HL-60 (cell line): ENCODE data around the gene CASP1.
"Not testable (repeated sequence)": the region's sequence is repeated elsewhere in the genome, so short reads cannot be mapped to it uniquely, and the experiment has no call there.

Source experiments
- DNase-seq, 2 experiments: peaks; one replicate each; pipeline ENCODE4 v3.0.0-alpha.2; 2010 to 2020; ENCODE audit warnings: low read depth in 1 of 2, low spot score in 1 of 2
- H3K27ac ChIP-seq: fragments of 250-450 bp; sonication (Bioruptor Pico); replicated peaks from 2 replicates; pipeline ENCODE4 v1.5.1; 2020; ENCODE audit warnings: mild to moderate bottlenecking, moderate library complexity
- H3K27me3 ChIP-seq: fragments of 250-450 bp; sonication (Bioruptor Pico); 2 replicates; pipeline ENCODE4 v1.5.1; 2021; ENCODE audit warnings: mild to moderate bottlenecking, moderate library complexity; ENCODE audit not compliant: insufficient read depth, poor library complexity, severe bottlenecking
- H3K4me3 ChIP-seq: replicated peaks from 2 replicates; pipeline ENCODE4 v1.5.1; 2011; ENCODE audit warnings: mild to moderate bottlenecking, control low read depth, low read length; ENCODE audit not compliant: insufficient read depth
- GABPA ChIP-seq: IDR thresholded peaks from 2 replicates; pipeline ENCODE4 v1.6.1; 2012; ENCODE audit warnings: low read depth
- POLR2AphosphoS5 ChIP-seq: IDR thresholded peaks from 2 replicates; pipeline ENCODE4 v1.6.1; 2012; ENCODE audit warnings: low read depth
- SPI1 ChIP-seq: IDR thresholded peaks from 2 replicates; pipeline ENCODE4 v1.6.1; 2012; ENCODE audit warnings: low read depth, mild to moderate bottlenecking, borderline replicate concordance
- TF ChIP-seq, protein P1 (sequence below): IDR thresholded peaks from one replicate; pipeline ENCODE4 v1.5.1; 2011; ENCODE audit warnings: low read length, control low read depth, inconsistent platforms; ENCODE audit not compliant: insufficient read depth
- TF ChIP-seq, protein P2 (sequence below): IDR thresholded peaks from 2 replicates; pipeline ENCODE4 v1.6.1; 2012; ENCODE audit warnings: low read depth; ENCODE audit not compliant: insufficient replicate concordance

Gene CASP1

DNA sequence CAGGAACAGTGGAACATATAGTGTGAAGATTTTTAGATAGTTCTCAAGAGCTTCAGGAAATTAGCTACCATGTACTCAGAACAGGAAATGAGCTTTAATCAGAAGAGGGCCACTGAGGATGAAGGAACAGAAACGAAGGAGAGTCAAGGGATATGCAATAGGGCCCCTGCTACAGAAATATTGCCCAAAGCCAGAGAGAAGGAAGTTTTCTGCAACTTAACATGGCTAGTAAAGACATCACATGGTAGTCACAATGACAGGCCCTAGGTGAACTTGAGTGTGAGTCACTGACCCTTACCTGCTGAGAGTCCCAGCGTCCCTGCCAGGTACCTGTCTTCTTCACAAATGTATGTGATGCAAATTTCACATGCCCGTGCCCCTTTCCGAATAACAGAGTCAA is 35.4 kb upstream of the CASP1 start:
- H3K4me3 ChIP-seq, result no peak overlapping the region
- H3K27ac ChIP-seq, result no peak overlapping the region
- TF ChIP-seq POLR2AphosphoS5 (no peak), GABPA (no peak), SPI1 (no peak)
- TF ChIP-seq, protein P1, sequence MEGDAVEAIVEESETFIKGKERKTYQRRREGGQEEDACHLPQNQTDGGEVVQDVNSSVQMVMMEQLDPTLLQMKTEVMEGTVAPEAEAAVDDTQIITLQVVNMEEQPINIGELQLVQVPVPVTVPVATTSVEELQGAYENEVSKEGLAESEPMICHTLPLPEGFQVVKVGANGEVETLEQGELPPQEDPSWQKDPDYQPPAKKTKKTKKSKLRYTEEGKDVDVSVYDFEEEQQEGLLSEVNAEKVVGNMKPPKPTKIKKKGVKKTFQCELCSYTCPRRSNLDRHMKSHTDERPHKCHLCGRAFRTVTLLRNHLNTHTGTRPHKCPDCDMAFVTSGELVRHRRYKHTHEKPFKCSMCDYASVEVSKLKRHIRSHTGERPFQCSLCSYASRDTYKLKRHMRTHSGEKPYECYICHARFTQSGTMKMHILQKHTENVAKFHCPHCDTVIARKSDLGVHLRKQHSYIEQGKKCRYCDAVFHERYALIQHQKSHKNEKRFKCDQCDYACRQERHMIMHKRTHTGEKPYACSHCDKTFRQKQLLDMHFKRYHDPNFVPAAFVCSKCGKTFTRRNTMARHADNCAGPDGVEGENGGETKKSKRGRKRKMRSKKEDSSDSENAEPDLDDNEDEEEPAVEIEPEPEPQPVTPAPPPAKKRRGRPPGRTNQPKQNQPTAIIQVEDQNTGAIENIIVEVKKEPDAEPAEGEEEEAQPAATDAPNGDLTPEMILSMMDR, result no peak
- TF ChIP-seq, protein P2, sequence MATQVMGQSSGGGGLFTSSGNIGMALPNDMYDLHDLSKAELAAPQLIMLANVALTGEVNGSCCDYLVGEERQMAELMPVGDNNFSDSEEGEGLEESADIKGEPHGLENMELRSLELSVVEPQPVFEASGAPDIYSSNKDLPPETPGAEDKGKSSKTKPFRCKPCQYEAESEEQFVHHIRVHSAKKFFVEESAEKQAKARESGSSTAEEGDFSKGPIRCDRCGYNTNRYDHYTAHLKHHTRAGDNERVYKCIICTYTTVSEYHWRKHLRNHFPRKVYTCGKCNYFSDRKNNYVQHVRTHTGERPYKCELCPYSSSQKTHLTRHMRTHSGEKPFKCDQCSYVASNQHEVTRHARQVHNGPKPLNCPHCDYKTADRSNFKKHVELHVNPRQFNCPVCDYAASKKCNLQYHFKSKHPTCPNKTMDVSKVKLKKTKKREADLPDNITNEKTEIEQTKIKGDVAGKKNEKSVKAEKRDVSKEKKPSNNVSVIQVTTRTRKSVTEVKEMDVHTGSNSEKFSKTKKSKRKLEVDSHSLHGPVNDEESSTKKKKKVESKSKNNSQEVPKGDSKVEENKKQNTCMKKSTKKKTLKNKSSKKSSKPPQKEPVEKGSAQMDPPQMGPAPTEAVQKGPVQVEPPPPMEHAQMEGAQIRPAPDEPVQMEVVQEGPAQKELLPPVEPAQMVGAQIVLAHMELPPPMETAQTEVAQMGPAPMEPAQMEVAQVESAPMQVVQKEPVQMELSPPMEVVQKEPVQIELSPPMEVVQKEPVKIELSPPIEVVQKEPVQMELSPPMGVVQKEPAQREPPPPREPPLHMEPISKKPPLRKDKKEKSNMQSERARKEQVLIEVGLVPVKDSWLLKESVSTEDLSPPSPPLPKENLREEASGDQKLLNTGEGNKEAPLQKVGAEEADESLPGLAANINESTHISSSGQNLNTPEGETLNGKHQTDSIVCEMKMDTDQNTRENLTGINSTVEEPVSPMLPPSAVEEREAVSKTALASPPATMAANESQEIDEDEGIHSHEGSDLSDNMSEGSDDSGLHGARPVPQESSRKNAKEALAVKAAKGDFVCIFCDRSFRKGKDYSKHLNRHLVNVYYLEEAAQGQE, result no peak
- no peak for DNase-seq
- no peaks in the 10 kb centered on the region for H3K27me3 ChIP-seq

- DNase-seq, H3K27ac ChIP-seq, H3K27me3 ChIP-seq, H3K4me3 ChIP-seq: not testable (repeated sequence)
Observed at GRCh38 chr11:105069749-105070148, 34.8 kb upstream of the CASP1 start.

DNA sequence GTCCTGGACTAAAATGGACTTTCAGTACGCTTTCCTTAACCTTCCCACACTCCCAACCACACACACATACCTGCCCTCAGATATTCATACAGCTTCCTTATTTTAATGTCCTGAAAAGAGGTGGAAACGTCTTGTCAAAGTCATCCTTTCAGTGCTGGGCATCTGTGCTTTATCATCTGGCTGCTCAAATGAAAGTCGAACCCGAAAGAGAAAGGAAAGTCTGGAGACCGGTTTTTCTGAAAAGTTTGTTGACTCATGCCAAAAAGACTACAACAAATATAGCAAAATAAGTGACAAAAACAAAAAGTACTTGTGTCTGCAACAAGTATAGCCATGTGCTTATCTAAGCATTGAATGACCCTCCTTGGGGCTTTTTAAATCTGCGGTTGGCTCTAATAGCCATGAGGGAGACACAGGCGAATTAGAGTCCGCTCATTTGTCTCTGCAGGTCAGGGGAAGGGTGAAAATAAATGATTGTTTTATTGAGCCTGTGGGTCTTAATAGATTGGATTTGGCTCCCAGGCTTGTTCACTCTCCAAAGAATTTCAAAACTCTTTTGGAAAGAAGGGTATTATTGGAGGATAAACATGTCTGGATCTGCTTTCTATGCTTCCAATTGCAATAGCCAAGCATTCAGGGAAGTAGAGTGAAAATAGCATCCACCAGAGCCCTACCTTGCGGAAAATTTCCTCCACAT is 28.4 kb upstream of the CASP1 start:
- not testable (repeated sequence) for DNase-seq, H3K4me3 ChIP-seq, H3K27me3 ChIP-seq, H3K27ac ChIP-seq

DNA sequence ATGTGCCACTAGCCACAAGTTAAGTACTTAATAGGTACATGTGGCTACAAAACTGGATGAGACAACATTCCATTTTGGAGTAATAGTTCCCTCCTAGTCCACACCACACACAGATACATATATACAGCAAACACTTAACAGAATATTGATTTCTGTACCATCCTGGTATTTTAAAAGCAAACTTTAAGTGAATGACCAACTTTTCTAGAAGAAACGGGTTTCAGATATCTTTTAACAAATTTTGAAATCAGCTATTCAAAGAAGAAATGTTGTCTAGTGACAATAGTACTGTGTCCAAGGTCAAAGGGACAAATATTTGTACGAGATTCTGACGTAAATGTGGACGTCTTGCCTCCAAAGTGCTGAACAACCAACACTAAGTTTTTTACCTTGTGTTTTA is 22.5 kb upstream of the CASP1 start:
- Histone ChIP-seq H3K27me3 (no peaks in the 10 kb centered on the region), H3K27ac (no peak overlapping the region)

GRCh38 chr11:105056446-105056845 is 21.5 kb upstream of the CASP1 start:
- no peak for DNase-seq
- H3K4me3 ChIP-seq, result no peak overlapping the region
- no peak overlapping the region for H3K27ac ChIP-seq
- H3K27me3 ChIP-seq, result no peaks in the 10 kb centered on the region
- TF ChIP-seq, protein P1, result no peak
- no peak for TF ChIP-seq SPI1
- TF ChIP-seq GABPA, result no peak
- no peak for TF ChIP-seq POLR2AphosphoS5
- TF ChIP-seq, protein P2, result no peak

More for the DNA sequence above, 22.5 kb upstream of the CASP1 start:
- no peak for TF ChIP-seq SPI1
- TF ChIP-seq, protein P2, result no peak
- no peak for DNase-seq
- no peak overlapping the region for H3K4me3 ChIP-seq
